Endothelial cell of umbilical vein (primary cell): Measurements from ENCODE around the gene TTC24. TPM values are rescaled to one million over a fixed set of nuclear protein-coding genes. Genes with fewer than 3 reads are reported as not detected.

Experiments
- BruUV-seq: library from RNA; stranded (reverse); fragments of 400-500 nt; replicated peaks from 2 replicates; lab custom pipeline; 2021; lab: Mats Ljungman, UMichigan
- CTCF ChIA-PET: fragments of 300-600, 350-600 bp; sonication (Branson Sonifier 250); formaldehyde crosslinking; loops from one replicate; lab custom pipeline; 2021; ENCODE audit warnings: antibody characterized with exemption, inconsistent platforms; lab: Charles Lee
- POLR2A ChIA-PET: fragments of 300-600, 350-600 bp; sonication (Branson Sonifier 250); formaldehyde crosslinking; loops from one replicate; lab custom pipeline; 2021; ENCODE audit warnings: antibody characterized with exemption, inconsistent platforms; lab: Charles Lee
- DNase-seq: peaks from one replicate; pipeline ENCODE4 v3.0.0-alpha.2; 2011; ENCODE audit warnings: low read depth, low spot score
- FAIRE-seq: peaks from 2 replicates; lab custom pipeline; 2011; peaks lifted over from hg19 to GRCh38; lab: Jason Lieb, UNC
- H2AFZ ChIP-seq: 2 replicates; pipeline ENCODE4 v1.6.0; 2012; ENCODE audit warnings: low read depth, low read length, control low read depth, inconsistent platforms
- H3K27ac ChIP-seq: 2 replicates; pipeline ENCODE4 v1.5.1; 2011; ENCODE audit warnings: low read depth, mild to moderate bottlenecking, control low read depth, low read length, moderate library complexity; ENCODE audit not compliant: insufficient read depth
- H3K27me3 ChIP-seq, 2 experiments: 2 replicates each; pipeline versions ENCODE4 v1.6.0 to v1.6.1; 2011; ENCODE audit warnings: low read length in 2 of 2, mixed read lengths in 1 of 2; ENCODE audit not compliant: control insufficient read depth in 2 of 2, insufficient read depth in 2 of 2
- H3K36me3 ChIP-seq, 2 experiments: 2 replicates in 1 of 2; 3 replicates in 1 of 2; pipeline ENCODE4 v1.5.1; 2011; ENCODE audit warnings: low read length in 2 of 2, mild to moderate bottlenecking in 1 of 2, moderate library complexity in 1 of 2; ENCODE audit not compliant: control insufficient read depth in 2 of 2, insufficient read depth in 2 of 2; ENCODE audit errors: extremely low read depth in 1 of 2
- H3K4me1 ChIP-seq: 3 replicates; pipeline ENCODE4 v1.5.1; 2011; ENCODE audit warnings: mild to moderate bottlenecking, low read length; ENCODE audit not compliant: control insufficient read depth, insufficient read depth; ENCODE audit errors: extremely low read depth
- H3K4me2 ChIP-seq: 2 replicates; pipeline ENCODE4 v1.6.1; 2011; ENCODE audit warnings: low read length, control low read depth, mixed read lengths; ENCODE audit not compliant: insufficient read depth
- H3K4me3 ChIP-seq, 3 experiments: fragments of 200-600 bp in 1 of 3; sonication (generic), shearing (Covaris generic) in 1 of 3; replicated peaks in 1 of 3; 2 replicates each; pipeline ENCODE4 v1.5.1; 2011 to 2016; ENCODE audit warnings: control low read depth in 3 of 3, low read length in 3 of 3, mild to moderate bottlenecking in 2 of 3, inconsistent platforms in 1 of 3, low read depth in 1 of 3, moderate library complexity in 1 of 3; ENCODE audit not compliant: insufficient read depth in 1 of 3
- H3K79me2 ChIP-seq: 2 replicates; pipeline ENCODE4 v1.6.0; 2012; ENCODE audit warnings: low read length, inconsistent platforms; ENCODE audit not compliant: control insufficient read depth, insufficient read depth
- H3K9ac ChIP-seq: replicated peaks from 2 replicates; pipeline ENCODE3; 2011; ENCODE audit warnings: low read length, control low read depth; ENCODE audit not compliant: insufficient read depth; ENCODE audit errors: extremely low read depth
- H3K9me1 ChIP-seq: replicated peaks from 3 replicates; pipeline ENCODE4 v1.6.0; 2011; ENCODE audit warnings: mild to moderate bottlenecking, low read length; ENCODE audit not compliant: control insufficient read depth, insufficient read depth; ENCODE audit errors: extremely low read depth
- H3K9me3 ChIP-seq: replicated peaks from 2 replicates; pipeline ENCODE4 v1.5.1; 2012; ENCODE audit warnings: low read length, inconsistent platforms; ENCODE audit not compliant: control insufficient read depth, insufficient read depth
- H4K20me1 ChIP-seq: replicated peaks from 2 replicates; pipeline ENCODE3; 2011; ENCODE audit warnings: mild to moderate bottlenecking, low read length; ENCODE audit not compliant: control insufficient read depth, insufficient read depth; ENCODE audit errors: extremely low read depth
- EZH2 ChIP-seq: IDR thresholded peaks from 2 replicates; pipeline ENCODE4 v1.6.1; 2012; ENCODE audit warnings: borderline replicate concordance, low read depth, mild to moderate bottlenecking, moderate library complexity, low read length, inconsistent platforms; ENCODE audit not compliant: severe bottlenecking
- FOS ChIP-seq: IDR thresholded peaks from 2 replicates; pipeline ENCODE4 v1.6.1; 2011; ENCODE audit warnings: mild to moderate bottlenecking, low read length, moderate library complexity, borderline replicate concordance; ENCODE audit not compliant: insufficient read depth
- GATA2 ChIP-seq: IDR thresholded peaks from 2 replicates; pipeline ENCODE4 v1.7.0; 2011; ENCODE audit warnings: low read depth, mild to moderate bottlenecking, moderate library complexity, mixed read lengths, low read length; ENCODE audit not compliant: insufficient read length, insufficient read depth
- JUN ChIP-seq: IDR thresholded peaks from 2 replicates; pipeline ENCODE4 v1.6.1; 2011; ENCODE audit warnings: borderline replicate concordance, low read depth; ENCODE audit not compliant: insufficient read length, insufficient read depth
- MYC ChIP-seq: IDR thresholded peaks from one replicate; pipeline ENCODE4 v1.6.1; 2011; ENCODE audit warnings: mild to moderate bottlenecking, low read depth, low read length
- POLR2A ChIP-seq: IDR thresholded peaks from 2 replicates; pipeline ENCODE4 v1.6.1; 2012; ENCODE audit warnings: low read depth, mild to moderate bottlenecking, control low read depth, low read length
- POLR2AphosphoS5 ChIP-seq: IDR thresholded peaks from 2 replicates; pipeline ENCODE4 v1.6.1; 2012; ENCODE audit warnings: low read depth, mild to moderate bottlenecking, control low read depth, low read length, moderate library complexity; ENCODE audit not compliant: insufficient read depth
- dilution Hi-C: fragments of 300-500 bp; cut with MboI; formaldehyde crosslinking; loops from one replicate; pipeline ENCODE4 v1.15.0; 2019; ENCODE audit warnings: low sequenced_read_pairs; ENCODE audit not compliant: extremely low pct_ligation_motif_present
- intact Hi-C: fragments of 100-400 bp; cut with micrococcal nuclease; formaldehyde crosslinking; loops from one replicate; pipeline ENCODE4 v1.10.0; 2022
- polyA plus RNA-seq, 4 experiments: library from polyadenylated mRNA; depleted of rRNA in 3 of 4; stranded (reverse) in 3 of 4; unstranded in 1 of 4; fragments of >200 nt; gene quantifications; 2 replicates each; pipeline versions ENCODE4 v1.2.1 to v1.2.3, GENCODE V29; 2011 to 2012; ENCODE audit warnings: missing spikeins in 1 of 4
- total RNA-seq: library from RNA; stranded (reverse); gene quantifications from 2 replicates; pipeline ENCODE4 v1.2.3, GENCODE V29; 2021
- TF ChIP-seq, protein P1 (sequence below): IDR thresholded peaks from 2 replicates; pipeline ENCODE4 v1.6.1; 2011; ENCODE audit not compliant: insufficient read depth, insufficient read length
- TF ChIP-seq, protein P2 (sequence below), 2 donors: IDR thresholded peaks; 1 replicate in 1 of 2; 2 replicates in 1 of 2; pipeline ENCODE4 v1.5.1; 2011; ENCODE audit warnings: low read length in 2 of 2, mild to moderate bottlenecking in 2 of 2, moderate library complexity in 2 of 2, control low read depth in 1 of 2, inconsistent platforms in 1 of 2, low read depth in 1 of 2; ENCODE audit not compliant: insufficient read depth in 1 of 2; ENCODE audit errors: extremely low read depth in 1 of 2

TTC24 gene
- total and polyA plus RNA-seq, 2 donors (not counting 3 experiments of a cell fraction or from before 2014, with no cell fraction given) = not detected

GRCh38 chr1:156601122-156601830 lies 21.8 kb downstream of the TTC24 start, which contains the start of gene GPATCH4:
GPATCH4 (minus strand) TSS chr1:156601479.
- no peak for TF ChIP-seq FOS
- no peak for TF ChIP-seq JUN
- no peak for TF ChIP-seq EZH2
- TF ChIP-seq MYC = peak; percentile 99
- peak; percentile 90 for TF ChIP-seq POLR2A
- peak; percentile 73 for TF ChIP-seq POLR2AphosphoS5
- TF ChIP-seq, protein P1, sequence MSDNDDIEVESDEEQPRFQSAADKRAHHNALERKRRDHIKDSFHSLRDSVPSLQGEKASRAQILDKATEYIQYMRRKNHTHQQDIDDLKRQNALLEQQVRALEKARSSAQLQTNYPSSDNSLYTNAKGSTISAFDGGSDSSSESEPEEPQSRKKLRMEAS = peak; percentile 89
- TF ChIP-seq GATA2 = no peak
- TF ChIP-seq, protein P2, sequence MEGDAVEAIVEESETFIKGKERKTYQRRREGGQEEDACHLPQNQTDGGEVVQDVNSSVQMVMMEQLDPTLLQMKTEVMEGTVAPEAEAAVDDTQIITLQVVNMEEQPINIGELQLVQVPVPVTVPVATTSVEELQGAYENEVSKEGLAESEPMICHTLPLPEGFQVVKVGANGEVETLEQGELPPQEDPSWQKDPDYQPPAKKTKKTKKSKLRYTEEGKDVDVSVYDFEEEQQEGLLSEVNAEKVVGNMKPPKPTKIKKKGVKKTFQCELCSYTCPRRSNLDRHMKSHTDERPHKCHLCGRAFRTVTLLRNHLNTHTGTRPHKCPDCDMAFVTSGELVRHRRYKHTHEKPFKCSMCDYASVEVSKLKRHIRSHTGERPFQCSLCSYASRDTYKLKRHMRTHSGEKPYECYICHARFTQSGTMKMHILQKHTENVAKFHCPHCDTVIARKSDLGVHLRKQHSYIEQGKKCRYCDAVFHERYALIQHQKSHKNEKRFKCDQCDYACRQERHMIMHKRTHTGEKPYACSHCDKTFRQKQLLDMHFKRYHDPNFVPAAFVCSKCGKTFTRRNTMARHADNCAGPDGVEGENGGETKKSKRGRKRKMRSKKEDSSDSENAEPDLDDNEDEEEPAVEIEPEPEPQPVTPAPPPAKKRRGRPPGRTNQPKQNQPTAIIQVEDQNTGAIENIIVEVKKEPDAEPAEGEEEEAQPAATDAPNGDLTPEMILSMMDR (IDR thresholded peaks at IDR 0.05; ENCODE audit: extremely low read depth in 1 of 2, insufficient read depth in 1 of 2, low read depth in 1 of 2, low read length in 2 of 2) = no peak
- peak within 1 kb of the TSS; percentile 50 to 87 (median 58) for H3K4me3 ChIP-seq
- intact Hi-C loops (loop anchor here (1.0 to 2.0 kb wide), 3 partner anchors 8 to 144 kb away; no protein-coding TSS in a partner anchor), dilution Hi-C loops (no loop called here)
- H3K36me3 ChIP-seq = peaks cover 0 to 12% of the 10 kb centered on the region in 2 experiments
- H3K4me1 ChIP-seq = peaks cover 10% of the 10 kb centered on the region
- FAIRE-seq (peak; percentile 97), DNase-seq (peak; percentile 90)
- BruUV-seq = TSS peak; percentile 71
- H3K27me3 ChIP-seq = no peaks in the 10 kb centered on the region
- H3K79me2 ChIP-seq = peaks cover 19% of the 10 kb centered on the region
- ChIA-PET POLR2A (interaction anchor here (0.9 to 1.8 kb wide), 2 partner anchors 10 to 11 kb away, joined by 3 to 9 read pairs; partner anchors contain the start of gene NAXE), CTCF (interaction anchor here (0.6 to 1.8 kb wide), 9 partner anchors 10 to 216 kb away, joined by 3 to 11 read pairs (median 5); partner anchors contain the start of gene NAXE)
- peak within 1 kb of the TSS; percentile 79 for H3K9ac ChIP-seq
- H3K9me1 ChIP-seq = no peaks in the 10 kb centered on the region
- no peaks in the 10 kb centered on the region for H3K9me3 ChIP-seq
- H4K20me1 ChIP-seq = no peaks in the 10 kb centered on the region
- H3K27ac ChIP-seq = peak within 1 kb of the TSS; percentile 60
- peak within 1 kb of the TSS; percentile 91 for H2AFZ ChIP-seq
- peak within 1 kb of the TSS; percentile 76 for H3K4me2 ChIP-seq
